Left lobe of liver (tissue), 2 donors: Measurements from ENCODE around the gene QSOX1. TPM values are rescaled to one million over a fixed set of nuclear protein-coding genes. Genes with fewer than 3 reads are reported as not detected.

Experiments
- ATAC-seq: fragments of 200-7000 bp; cut with Tn5 transposase; one replicate; pipeline ENCODE4 v1.9.1; 2020; ENCODE audit warnings: mild to moderate bottlenecking, moderate library complexity
- DNase-seq: peaks from one replicate; pipeline ENCODE4 v3.0.0-alpha.2; 2020; ENCODE audit warnings: low spot score
- total RNA-seq: library from RNA; stranded (reverse); gene quantifications from one replicate; pipeline ENCODE4 v1.2.1, GENCODE V29; 2021
- donor health status: DM: no; HTN: no; CAD: no; lungs with moderate emphysema.
- donor health status: DM: no; HTN: yes; CAD: no.

The QSOX1 gene
- total RNA-seq, 1 donor from 2014 or later, result 41.1 TPM

GRCh38 chr1:180167721-180168467, 13.2 kb downstream of the QSOX1 start:
- peak; percentile 12 for ATAC-seq

GRCh38 chr1:180168786-180169639, 14.3 kb downstream of the QSOX1 start:
- no peak for DNase-seq
- ATAC-seq, result peak; percentile 90

More at GRCh38 chr1:180167721-180168467, 13.2 kb downstream of the QSOX1 start:
- no peak for DNase-seq

DNA sequence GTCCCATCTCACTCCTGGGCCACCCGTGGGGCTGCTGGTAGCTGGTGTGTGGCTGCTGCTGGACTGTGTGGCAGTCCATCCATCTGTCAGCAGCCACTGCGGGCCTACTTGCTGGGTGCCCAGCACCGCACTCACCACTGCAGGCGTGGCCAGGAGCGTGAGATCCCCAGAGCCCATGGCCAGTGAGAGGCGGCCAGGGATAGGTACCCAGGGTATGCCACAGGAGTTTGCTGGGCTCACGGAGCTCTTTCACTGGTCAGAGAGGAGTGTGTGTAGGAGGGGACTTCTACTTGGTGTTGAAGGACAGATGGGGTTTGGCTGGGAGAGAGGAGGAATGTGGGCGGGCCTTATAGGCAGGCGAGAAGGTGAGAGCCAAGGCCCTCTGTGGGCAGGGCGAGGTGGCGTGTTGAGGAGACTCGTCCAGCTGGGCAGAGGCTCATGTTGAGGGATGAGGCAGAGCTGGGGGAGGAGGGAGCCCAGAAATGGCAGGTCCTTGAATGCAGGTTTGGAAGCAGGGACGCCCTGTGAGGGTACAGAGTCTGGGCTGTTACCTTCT, 15.0 kb downstream of the QSOX1 start:
- ATAC-seq, result no peak
- DNase-seq, result no peak

DNA sequence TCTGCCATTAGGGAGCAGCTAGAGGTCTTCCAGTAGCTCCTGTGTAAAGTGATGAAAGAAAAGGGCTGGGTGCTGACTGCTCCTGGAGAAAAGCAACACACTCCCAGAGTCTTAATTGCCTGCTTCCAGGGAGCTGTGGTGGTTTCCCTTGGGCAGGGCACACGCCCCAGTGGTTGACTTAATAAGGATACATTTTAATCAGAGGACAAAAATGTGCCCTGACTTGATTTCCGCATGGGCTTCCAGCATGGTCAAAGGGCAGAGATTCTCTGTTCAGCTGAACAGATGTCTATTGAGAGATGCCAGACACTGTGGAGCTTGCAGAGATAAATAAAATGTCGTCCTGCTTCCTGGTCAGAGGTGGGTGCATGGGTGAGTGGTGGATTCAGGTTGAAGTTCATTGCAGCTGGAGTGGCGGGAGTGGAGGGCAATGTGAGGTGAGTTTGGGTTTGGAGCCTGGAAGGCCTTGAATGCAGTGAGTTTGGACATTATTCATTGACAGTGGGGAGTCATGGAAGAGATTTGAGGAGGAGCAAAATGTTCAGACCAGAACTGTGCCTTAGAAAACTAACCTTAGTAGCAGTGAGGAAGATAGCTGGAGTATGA, 16.0 kb downstream of the QSOX1 start:
- ATAC-seq (no peak), DNase-seq (no peak)

GRCh38 chr1:180171691-180172090, 17.0 kb downstream of the QSOX1 start:
- DNase-seq (no peak), ATAC-seq (no peak)

GRCh38 chr1:180173451-180173850, 18.8 kb downstream of the QSOX1 start:
- DNase-seq (no peak), ATAC-seq (no peak)

DNA sequence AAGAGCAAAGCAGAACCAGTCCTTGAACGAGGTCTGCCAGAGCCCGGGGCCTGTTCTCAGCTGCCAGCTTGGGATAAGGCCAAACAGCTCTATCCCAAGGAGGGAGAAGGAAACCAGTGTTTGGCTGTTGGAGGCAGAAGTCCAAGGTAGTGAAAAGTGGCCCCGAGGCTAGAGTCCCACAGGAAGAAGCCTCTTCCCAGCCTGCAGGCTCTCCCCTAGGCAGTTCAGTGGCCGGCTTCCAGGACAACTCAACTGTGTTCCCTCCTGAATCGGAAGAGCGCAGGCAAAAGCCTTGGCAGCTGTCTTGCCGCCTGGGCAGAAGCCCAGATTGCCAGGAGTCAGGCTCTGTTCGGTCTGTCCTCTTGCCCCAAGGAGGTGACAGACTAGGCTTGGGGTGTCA, 19.3 kb downstream of the QSOX1 start:
- peak; percentile 62 for DNase-seq
- peak; percentile 75 for ATAC-seq

GRCh38 chr1:180175291-180175690, 20.6 kb downstream of the QSOX1 start:
- ATAC-seq (no peak), DNase-seq (no peak)

DNA sequence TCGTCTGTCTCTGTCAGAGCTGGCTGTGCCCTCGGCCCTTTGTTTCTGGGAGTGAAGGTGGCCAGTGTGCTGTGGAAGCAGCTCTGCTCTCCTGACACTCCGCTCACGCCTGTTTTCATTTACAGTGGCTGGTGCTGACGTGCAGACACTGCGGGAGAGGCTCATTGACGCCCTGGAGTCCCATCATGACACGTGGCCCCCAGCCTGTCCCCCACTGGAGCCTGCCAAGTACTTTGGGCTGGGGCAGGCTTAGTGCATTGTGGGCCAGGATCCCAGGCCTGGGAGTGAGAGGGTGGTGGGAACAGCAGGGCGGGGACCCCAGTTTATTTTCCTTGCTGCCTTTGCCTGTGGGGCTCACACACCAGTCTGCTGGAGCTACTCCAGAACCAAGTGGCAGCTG, 21.1 kb downstream of the QSOX1 start:
- DNase-seq (no peak), ATAC-seq (no peak)

DNA sequence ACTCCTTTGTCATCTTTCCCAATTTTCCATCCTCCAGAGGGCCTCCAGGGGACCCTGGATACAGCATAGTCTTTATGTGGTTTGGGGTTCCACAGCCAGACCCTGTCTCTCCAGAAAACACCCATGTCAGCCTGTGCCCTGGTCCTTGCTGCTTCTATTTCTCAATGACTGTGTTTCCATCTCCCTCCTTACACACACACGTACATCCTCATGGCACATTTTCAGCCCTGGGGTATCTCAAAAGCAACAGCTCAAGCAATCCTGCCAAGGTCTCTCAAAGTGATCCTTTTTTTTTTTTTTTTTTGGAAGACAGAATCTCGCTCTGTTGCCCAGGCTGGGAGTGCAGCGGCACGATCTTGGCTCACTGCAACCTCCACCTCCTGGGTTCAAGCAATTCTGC, 22.3 kb downstream of the QSOX1 start:
- ATAC-seq, result no peak
- DNase-seq, result no peak

- DNase-seq (no peak), ATAC-seq (no peak)
Measured at GRCh38 chr1:180177931-180178330, 23.3 kb downstream of the QSOX1 start.

- DNase-seq (peak; percentile 62), ATAC-seq (peak; percentile 86)
Measured at GRCh38 chr1:180178511-180179161, 24.0 kb downstream of the QSOX1 start.

DNA sequence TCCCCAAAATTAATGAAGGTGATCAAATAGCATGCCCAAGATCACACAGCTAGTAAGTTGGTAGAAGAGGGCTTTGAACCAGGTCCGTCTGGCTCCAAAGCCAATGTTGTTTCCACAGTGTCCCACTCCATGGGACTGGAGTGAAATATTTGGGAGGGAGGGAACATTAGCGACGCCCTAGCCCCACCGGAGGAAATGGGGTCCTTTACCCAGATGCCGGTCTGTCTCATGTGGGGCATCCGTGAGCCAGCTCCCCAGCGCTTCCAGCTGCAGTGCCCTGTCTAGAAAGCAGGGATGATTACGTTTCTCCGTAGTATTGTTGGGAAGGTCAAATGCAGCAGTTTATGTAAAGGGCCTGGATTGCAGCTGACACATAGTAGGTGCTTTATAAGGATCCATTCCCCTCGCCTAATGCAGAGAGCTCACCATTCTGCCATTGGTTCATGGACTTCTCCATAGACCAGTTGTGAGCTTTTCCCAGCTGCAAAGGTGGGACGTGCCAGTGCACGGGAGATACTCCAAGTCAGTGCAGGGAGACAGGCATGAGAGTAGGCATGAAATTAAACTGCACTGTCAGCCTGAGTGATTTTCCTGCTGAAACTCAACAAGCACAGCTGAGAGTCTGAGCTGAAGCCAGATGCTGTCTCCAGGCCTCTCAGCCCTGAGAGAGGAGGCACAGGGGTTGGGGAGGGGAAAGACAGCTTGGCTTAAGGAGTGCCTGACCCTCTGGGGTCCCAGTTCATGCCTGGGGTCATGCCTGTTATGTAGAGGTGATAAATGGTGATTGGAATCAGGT, 24.7 kb downstream of the QSOX1 start:
- no peak for DNase-seq
- ATAC-seq, result no peak

DNA sequence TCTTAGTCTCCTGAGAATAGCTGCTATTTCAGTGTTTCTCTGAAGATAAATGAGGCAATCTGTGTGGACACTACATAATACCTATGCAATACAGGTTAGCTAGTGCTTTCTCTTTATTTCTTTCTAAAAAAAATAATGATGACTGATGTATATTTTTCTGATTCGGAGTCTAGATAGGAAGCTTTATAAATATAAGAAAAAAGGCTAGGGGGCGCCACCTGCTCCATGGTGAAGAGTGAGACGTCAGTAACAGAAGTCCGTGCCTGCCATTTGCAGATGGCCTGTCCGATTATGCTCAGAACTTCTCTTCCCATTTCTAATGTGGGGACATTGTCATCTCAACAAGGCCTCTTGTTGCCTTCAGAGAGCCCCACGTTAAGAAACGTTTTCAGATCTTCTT, 26.4 kb downstream of the QSOX1 start:
- ATAC-seq (no peak), DNase-seq (no peak)

DNA sequence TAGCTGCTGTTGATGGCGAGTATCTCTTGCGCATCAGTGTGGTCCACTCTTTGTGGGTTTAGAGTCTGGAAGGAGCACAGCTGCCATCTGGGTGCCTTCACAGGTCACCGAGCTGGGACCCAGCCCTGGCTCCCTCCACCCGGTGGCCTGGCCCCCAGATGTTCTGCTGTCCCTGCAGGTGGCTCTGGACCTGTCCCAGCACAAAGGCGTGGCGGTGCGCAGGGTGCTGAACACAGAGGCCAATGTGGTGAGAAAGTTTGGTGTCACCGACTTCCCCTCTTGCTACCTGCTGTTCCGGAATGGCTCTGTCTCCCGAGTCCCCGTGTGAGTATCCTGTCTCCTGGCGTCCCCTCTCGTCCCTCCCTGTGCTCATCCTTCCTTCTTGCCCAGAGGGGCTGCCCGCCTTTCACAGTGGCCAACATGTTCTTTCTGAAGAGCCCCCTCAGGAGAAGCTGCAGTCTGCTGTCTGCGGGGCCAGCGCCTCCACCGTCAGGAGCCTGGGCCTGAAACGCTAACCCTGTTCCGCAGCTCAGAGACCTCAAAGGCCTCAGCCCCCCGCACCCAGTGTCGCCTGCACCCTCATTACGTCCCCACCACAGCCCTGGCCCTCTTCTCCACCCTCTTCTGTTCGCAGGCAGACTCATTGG, 27.4 kb downstream of the QSOX1 start:
- ATAC-seq, result no peak
- no peak for DNase-seq

DNA sequence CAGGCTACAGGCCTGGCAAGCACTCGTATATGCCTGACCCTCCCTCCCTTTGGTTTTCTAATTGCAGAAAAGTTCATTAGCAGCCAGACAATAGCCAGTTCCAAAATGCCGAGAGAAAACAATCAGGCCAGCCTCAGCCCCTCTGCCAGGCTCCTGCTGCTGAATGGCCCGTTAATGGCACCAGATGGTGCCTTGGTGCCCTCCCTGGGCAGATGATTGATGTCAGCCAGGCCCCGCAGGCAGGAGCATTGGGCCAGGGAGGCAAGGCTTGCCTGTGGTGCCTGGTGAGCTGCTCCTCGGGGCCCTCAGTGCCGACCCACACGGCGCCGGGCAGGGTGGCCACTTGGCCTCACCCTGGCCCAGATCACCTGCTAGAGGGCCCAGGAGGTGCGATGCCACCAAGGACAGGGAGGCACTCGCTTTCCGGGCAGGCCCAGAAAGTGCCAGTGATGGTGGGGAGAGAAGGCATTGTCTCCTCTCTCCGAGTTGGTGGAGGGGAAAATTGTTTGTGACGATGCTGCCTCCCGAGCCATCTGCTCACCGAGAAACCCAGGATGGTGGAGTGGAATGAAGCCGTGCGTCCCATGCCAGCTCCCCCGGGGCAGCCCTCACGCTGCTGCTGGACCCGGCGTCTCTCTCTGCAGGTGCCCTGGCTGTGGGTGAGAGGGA, 28.1 kb downstream of the QSOX1 start:
- DNase-seq (no peak), ATAC-seq (no peak)

DNA sequence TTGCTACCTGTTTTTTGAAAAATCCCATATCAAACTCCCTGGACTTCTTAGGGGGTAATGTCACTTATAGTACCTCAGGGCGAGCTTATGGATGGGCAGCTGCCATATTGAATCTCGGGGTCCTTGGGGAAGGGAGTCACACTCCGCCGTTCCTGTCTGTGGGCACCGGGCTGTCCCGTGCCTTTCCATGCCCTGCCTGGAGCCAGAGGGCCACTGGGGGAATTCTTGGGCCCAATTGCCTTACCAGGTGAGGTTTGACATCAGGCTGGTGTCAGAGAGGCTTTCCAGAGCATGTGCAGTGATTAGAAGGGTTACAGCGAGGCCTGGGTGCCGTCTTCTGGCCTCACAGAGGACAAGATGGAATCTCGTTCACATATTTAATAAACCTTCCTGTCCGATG, 28.8 kb downstream of the QSOX1 start:
- no peak for DNase-seq
- no peak for ATAC-seq

GRCh38 chr1:180184041-180184440, 29.4 kb downstream of the QSOX1 start:
- DNase-seq (no peak), ATAC-seq (no peak)

DNA sequence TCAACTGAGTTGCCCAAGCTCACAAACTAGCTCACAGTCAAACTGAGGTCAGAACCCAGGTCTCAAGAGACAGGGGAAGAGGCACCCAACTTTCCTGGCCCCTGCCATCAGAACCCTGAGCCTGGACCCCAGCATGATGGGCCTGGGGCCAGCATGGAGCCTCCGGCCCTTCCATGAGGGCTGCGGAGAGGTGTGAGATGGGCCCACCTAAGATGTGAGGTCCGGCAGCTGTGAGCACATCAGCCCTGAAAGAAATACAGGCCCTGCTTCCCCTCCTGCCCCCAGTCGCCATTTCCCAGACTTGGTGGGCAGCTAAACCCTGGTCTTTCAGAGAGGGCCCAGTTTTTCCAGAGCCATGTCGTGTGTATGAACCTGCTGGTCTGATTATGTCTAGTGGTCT, 30.6 kb downstream of the QSOX1 start:
- no peak for ATAC-seq
- no peak for DNase-seq
